ENCODE data around the gene SLC30A4. TPM values are rescaled to one million over a fixed set of nuclear protein-coding genes. Genes with fewer than 3 reads are reported as not detected.
"Not testable (repeated sequence)": the region's sequence is repeated elsewhere in the genome, so short reads cannot be mapped to it uniquely, and the experiment has no call there.

SLC30A4 gene
- total RNA-seq, 1 experiment from 2014 or later: 2.7 TPM

DNA sequence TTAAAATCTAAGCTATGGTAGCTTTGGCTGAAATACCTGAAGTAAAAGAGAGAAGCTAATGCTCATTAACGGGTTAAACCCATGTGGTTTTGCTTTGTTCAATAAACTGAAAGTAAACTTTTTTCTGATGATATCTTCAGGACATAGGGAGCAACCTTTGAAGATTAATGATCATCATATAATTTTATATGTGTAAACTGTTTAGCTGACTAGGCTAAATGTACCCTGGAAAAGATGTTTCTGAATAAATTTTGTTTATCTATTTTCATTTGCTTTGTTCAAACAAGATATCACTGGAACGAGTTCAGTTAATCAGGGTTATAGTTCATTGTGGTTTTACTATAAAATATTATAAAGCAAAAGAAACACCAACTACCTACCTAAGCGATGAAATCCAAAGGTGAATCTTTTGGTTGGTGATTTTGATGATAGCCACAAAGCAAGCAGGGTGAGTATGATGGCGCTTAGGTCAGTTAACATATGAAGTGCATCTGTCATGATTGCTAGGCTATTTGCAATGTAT, 11.7 kb downstream of the SLC30A4 start:
- no peak for DNase-seq
- no peak overlapping the region for H2AFZ ChIP-seq
- TF ChIP-seq, protein P1, sequence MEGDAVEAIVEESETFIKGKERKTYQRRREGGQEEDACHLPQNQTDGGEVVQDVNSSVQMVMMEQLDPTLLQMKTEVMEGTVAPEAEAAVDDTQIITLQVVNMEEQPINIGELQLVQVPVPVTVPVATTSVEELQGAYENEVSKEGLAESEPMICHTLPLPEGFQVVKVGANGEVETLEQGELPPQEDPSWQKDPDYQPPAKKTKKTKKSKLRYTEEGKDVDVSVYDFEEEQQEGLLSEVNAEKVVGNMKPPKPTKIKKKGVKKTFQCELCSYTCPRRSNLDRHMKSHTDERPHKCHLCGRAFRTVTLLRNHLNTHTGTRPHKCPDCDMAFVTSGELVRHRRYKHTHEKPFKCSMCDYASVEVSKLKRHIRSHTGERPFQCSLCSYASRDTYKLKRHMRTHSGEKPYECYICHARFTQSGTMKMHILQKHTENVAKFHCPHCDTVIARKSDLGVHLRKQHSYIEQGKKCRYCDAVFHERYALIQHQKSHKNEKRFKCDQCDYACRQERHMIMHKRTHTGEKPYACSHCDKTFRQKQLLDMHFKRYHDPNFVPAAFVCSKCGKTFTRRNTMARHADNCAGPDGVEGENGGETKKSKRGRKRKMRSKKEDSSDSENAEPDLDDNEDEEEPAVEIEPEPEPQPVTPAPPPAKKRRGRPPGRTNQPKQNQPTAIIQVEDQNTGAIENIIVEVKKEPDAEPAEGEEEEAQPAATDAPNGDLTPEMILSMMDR (conservative IDR thresholded peaks at IDR 0.05): no peak
- TF ChIP-seq EZH2 (IDR thresholded peaks at IDR 0.05; ENCODE audit: low read depth): no peak
- H3K9me3 ChIP-seq (ENCODE audit: insufficient read depth, low read depth): no peaks in the 10 kb centered on the region
- H3K9me2 ChIP-seq (ENCODE audit: insufficient read depth): no peaks in the 10 kb centered on the region
- ChIA-PET POLR2A (ENCODE audit: unreplicated experiment) (no interaction called here), CTCF (no interaction called here)
- no peak overlapping the region for H3K4me2 ChIP-seq
- H3F3A ChIP-seq (ENCODE audit: insufficient read depth, low read depth): no peaks in the 10 kb centered on the region
- no peak overlapping the region for H3K4me3 ChIP-seq
- H3K27me3 ChIP-seq (ENCODE audit: insufficient read depth, low read depth): no peaks in the 10 kb centered on the region
- BruUV-seq (replicated peaks): no TSS peak
- H3K36me3 ChIP-seq (ENCODE audit: low read depth): no peaks in the 10 kb centered on the region
- H4K20me1 ChIP-seq (ENCODE audit: insufficient read depth): no peaks in the 10 kb centered on the region
- no peaks in the 10 kb centered on the region for H3K79me2 ChIP-seq (ENCODE audit: low read depth)
- intact Hi-C loops (cut with micrococcal nuclease; ENCODE audit: unreplicated experiment): no loop called here
- no peak overlapping the region for H3K27ac ChIP-seq
- no peaks in the 10 kb centered on the region for H3K4me1 ChIP-seq (replicated peaks; ENCODE audit: insufficient read depth)

DNA sequence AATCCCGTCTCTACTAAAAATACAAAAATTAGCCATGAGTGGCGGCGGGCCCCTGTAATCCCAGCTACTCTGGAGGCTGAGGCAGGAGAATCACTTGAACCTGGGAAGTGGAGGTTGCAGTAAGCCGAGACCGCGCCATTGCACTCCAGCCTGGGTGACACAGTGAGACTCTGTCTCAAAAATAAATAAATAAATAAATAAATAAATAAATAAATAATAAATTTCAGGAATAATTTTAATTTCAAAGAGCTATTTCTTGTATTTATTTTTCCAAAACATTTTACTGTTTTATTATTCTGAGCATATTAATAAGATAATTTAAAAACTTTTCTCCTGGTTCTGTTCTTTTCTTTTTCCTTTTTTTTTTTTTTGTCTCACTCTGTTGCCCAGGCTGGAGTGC, 15.4 kb downstream of the SLC30A4 start:
- H3K4me3 ChIP-seq; H3K36me3 ChIP-seq (ENCODE audit: low read depth); H4K20me1 ChIP-seq (ENCODE audit: insufficient read depth); BruUV-seq (replicated peaks); intact Hi-C loops (cut with micrococcal nuclease; ENCODE audit: unreplicated experiment); DNase-seq; H3F3A ChIP-seq (ENCODE audit: insufficient read depth, low read depth); H2AFZ ChIP-seq; H3K4me2 ChIP-seq; CTCF ChIA-PET; H3K4me1 ChIP-seq (replicated peaks; ENCODE audit: insufficient read depth); H3K27me3 ChIP-seq (ENCODE audit: insufficient read depth, low read depth); H3K9me3 ChIP-seq (ENCODE audit: insufficient read depth, low read depth); H3K79me2 ChIP-seq (ENCODE audit: low read depth); H3K9me2 ChIP-seq (ENCODE audit: insufficient read depth); POLR2A ChIA-PET (ENCODE audit: unreplicated experiment); H3K27ac ChIP-seq: not testable (repeated sequence)

DNA sequence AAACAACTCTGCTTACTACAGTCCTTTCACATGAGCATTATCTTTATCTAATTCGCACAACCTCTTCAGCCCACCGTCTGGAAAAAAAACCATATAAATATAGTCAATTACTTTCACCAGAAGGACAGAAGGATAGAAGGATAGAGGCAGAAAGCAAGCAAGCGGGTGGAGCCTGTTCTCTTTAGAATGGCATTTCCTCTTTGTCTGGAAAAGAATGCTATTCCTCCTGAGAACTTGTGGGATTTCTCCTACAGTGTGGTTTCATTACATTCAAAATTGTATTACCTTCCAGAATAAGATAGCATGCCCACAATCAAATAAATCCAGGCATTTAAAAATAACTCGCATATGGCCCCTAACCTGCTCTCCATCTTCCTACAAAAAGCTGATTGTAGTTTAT, 23.1 kb downstream of the SLC30A4 start:
- Histone ChIP-seq H3K9me2 (ENCODE audit: insufficient read depth) (no peaks in the 10 kb centered on the region), H3K4me3 (no peak overlapping the region), H3K4me2 (no peak overlapping the region), H3K27ac (no peak overlapping the region), H3K27me3 (ENCODE audit: insufficient read depth, low read depth) (no peaks in the 10 kb centered on the region), H3K79me2 (ENCODE audit: low read depth) (no peaks in the 10 kb centered on the region), H3K36me3 (ENCODE audit: low read depth) (no peaks in the 10 kb centered on the region), H4K20me1 (ENCODE audit: insufficient read depth) (no peaks in the 10 kb centered on the region), H3K4me1 (replicated peaks; ENCODE audit: insufficient read depth) (no peaks in the 10 kb centered on the region), H3F3A (ENCODE audit: insufficient read depth, low read depth) (no peaks in the 10 kb centered on the region), H2AFZ (no peak overlapping the region), H3K9me3 (ENCODE audit: insufficient read depth, low read depth) (no peaks in the 10 kb centered on the region)
- DNase-seq: no peak
- BruUV-seq (replicated peaks): no TSS peak
- TF ChIP-seq EZH2 (IDR thresholded peaks at IDR 0.05; ENCODE audit: low read depth): no peak
- TF ChIP-seq, protein P1 (conservative IDR thresholded peaks at IDR 0.05): no peak
- POLR2A ChIA-PET (ENCODE audit: unreplicated experiment): no interaction called here
- CTCF ChIA-PET: no interaction called here
- intact Hi-C loops (cut with micrococcal nuclease; ENCODE audit: unreplicated experiment): no loop called here

DNA sequence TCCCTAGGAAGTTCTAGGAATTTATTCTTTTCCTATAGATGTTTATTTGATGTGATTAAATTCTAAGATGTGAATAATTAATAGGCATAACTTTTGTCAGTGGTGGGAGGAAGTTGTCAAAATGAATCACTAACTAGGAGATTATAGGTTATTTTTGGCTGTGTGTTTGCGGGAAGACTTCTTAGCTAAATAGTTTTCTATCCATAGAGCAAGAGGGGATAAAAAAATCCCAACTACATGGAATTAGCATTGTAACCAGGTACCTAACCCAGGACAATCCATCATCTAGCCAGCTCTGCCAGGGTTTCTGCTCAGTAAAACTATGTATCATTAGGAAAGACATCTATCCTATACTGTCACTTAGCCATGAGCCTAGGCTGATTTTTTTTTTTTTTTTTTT, 23.9 kb downstream of the SLC30A4 start:
- no peak overlapping the region for H3K4me3 ChIP-seq
- no peaks in the 10 kb centered on the region for H3F3A ChIP-seq (ENCODE audit: insufficient read depth, low read depth)
- no peak overlapping the region for H3K27ac ChIP-seq
- no peak overlapping the region for H2AFZ ChIP-seq
- no peaks in the 10 kb centered on the region for H3K36me3 ChIP-seq (ENCODE audit: low read depth)
- DNase-seq: no peak
- intact Hi-C loops (cut with micrococcal nuclease; ENCODE audit: unreplicated experiment): no loop called here
- H3K4me1 ChIP-seq (replicated peaks; ENCODE audit: insufficient read depth): no peaks in the 10 kb centered on the region
- CTCF ChIA-PET: no interaction called here
- TF ChIP-seq, protein P1 (conservative IDR thresholded peaks at IDR 0.05): no peak
- no peak for TF ChIP-seq EZH2 (IDR thresholded peaks at IDR 0.05; ENCODE audit: low read depth)
- no peaks in the 10 kb centered on the region for H4K20me1 ChIP-seq (ENCODE audit: insufficient read depth)
- no peaks in the 10 kb centered on the region for H3K79me2 ChIP-seq (ENCODE audit: low read depth)
- H3K4me2 ChIP-seq: no peak overlapping the region
- H3K9me2 ChIP-seq (ENCODE audit: insufficient read depth): no peaks in the 10 kb centered on the region
- POLR2A ChIA-PET (ENCODE audit: unreplicated experiment): no interaction called here
- no peaks in the 10 kb centered on the region for H3K9me3 ChIP-seq (ENCODE audit: insufficient read depth, low read depth)
- no TSS peak for BruUV-seq (replicated peaks)
- no peaks in the 10 kb centered on the region for H3K27me3 ChIP-seq (ENCODE audit: insufficient read depth, low read depth)

All from PC-9 (cell line).